GM18909 (cell line): ENCODE measurements around the gene PCNX1.
"Not testable (repeated sequence)": the region's sequence is repeated elsewhere in the genome, so short reads cannot be mapped to it uniquely, and the experiment has no call there.

Experiments used
- ATAC-seq: cut with Tn5 transposase; IDR thresholded peaks from one replicate; pipeline ENCODE4 v1.9.1; 2021; ENCODE audit warnings: mild to moderate bottlenecking; ENCODE audit not compliant: unreplicated experiment, poor library complexity

The PCNX1 gene

GRCh38 chr14:71140157-71140556 is 232.9 kb downstream of the PCNX1 start:
- no peak for ATAC-seq

DNA sequence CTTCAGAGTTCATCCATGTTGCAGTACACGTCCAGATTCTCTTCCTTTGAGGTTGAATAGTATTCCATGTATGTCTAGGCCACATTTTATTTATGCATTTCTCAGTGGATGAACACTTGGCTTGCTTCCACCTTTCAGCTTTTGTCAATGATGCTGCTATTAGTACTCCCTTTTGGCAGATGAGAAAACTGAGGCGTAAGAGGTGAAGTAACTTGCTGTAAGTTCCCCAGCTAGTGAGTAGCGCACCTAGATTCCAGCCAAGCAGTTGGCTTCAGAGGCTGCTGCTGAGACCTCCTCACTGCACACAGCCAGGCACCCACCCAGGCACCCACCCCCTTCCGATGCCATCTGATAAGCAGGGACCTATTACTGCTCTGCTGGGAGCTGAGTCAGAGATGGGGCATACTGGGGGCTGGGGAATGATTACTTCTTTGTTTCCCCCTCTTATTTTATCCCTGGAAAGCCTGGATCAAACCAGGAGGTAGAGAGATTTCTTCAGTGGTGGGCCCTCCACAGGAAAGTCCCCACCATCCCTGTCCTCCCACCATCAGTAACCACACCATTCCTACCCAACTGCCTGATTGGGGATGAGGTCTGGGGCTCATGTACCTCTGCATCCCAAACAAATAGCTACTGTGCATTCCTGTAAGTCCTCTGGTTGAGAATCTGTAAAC is 234.6 kb downstream of the PCNX1 start:
- peak; percentile 1 for ATAC-seq

GRCh38 chr14:71142375-71143038 is 235.2 kb downstream of the PCNX1 start:
- peak; percentile 45 for ATAC-seq

GRCh38 chr14:71143381-71144290 is 236.4 kb downstream of the PCNX1 start:
- no peak for ATAC-seq

- not testable (repeated sequence) for ATAC-seq
These were observed 240.1 kb downstream of the PCNX1 start for GRCh38 chr14:71147335-71147734.

GRCh38 chr14:71148627-71149026 is 241.4 kb downstream of the PCNX1 start:
- no peak for ATAC-seq

- no peak for ATAC-seq
These were observed 243.5 kb downstream of the PCNX1 start for GRCh38 chr14:71150737-71151136.

- ATAC-seq: no peak
These were observed 248.5 kb downstream of the PCNX1 start for GRCh38 chr14:71155743-71156142.

- peak; percentile 41 for ATAC-seq
These were observed 256.0 kb downstream of the PCNX1 start for GRCh38 chr14:71163050-71163841.

DNA sequence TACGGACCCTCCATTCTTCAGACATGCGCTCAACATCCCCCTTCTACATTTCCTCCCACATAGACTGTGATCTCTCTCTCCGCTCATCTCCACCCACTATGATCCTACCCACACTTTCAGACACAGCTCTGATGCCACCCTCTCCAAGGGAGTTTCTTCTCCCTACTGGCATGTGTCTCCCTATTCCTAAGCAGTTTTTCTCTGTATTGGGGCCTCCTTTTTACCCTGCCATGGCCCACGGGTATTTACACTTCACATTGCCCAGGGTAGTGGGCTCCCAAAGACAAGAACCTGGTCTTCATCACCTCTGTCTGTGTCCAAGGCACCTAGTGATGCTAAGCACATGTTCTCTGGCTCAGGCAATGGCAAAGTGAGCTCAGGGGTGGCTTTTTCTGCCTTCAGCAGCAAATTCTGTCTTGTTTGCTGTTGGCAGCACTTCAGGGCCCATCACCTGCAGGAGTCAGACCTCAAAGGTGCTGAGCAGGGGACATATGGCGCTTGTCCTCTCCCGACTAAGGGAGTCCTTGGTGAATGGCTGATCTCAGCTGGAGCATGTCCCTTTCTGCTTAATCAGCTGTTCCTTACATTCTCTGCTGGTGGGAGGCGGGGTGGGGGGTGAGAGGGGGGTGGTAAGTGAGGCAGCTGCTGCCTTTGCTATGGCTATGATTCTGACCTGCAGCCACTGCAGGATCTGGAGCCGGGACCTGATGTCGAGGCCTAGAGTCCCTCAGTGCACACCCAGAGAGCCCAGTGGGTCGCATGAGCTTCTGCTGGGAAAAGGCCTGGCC is 256.8 kb downstream of the PCNX1 start:
- no peak for ATAC-seq
